Measurements from ENCODE around the gene SNTG2.

Gene SNTG2

GRCh38 chr2:925711-926110 is 24.9 kb upstream of the SNTG2 start:
- no peak for DNase-seq (ENCODE audit: low read depth)
- H3K4me3 ChIP-seq (ENCODE audit: control insufficient read depth, low read depth, low read length), result no peak overlapping the region
- TF ChIP-seq, protein P1, sequence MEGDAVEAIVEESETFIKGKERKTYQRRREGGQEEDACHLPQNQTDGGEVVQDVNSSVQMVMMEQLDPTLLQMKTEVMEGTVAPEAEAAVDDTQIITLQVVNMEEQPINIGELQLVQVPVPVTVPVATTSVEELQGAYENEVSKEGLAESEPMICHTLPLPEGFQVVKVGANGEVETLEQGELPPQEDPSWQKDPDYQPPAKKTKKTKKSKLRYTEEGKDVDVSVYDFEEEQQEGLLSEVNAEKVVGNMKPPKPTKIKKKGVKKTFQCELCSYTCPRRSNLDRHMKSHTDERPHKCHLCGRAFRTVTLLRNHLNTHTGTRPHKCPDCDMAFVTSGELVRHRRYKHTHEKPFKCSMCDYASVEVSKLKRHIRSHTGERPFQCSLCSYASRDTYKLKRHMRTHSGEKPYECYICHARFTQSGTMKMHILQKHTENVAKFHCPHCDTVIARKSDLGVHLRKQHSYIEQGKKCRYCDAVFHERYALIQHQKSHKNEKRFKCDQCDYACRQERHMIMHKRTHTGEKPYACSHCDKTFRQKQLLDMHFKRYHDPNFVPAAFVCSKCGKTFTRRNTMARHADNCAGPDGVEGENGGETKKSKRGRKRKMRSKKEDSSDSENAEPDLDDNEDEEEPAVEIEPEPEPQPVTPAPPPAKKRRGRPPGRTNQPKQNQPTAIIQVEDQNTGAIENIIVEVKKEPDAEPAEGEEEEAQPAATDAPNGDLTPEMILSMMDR (IDR thresholded peaks at IDR 0.05; ENCODE audit: control insufficient read depth, insufficient read depth, low read depth, low read length, missing control alignments), result no peak

DNA sequence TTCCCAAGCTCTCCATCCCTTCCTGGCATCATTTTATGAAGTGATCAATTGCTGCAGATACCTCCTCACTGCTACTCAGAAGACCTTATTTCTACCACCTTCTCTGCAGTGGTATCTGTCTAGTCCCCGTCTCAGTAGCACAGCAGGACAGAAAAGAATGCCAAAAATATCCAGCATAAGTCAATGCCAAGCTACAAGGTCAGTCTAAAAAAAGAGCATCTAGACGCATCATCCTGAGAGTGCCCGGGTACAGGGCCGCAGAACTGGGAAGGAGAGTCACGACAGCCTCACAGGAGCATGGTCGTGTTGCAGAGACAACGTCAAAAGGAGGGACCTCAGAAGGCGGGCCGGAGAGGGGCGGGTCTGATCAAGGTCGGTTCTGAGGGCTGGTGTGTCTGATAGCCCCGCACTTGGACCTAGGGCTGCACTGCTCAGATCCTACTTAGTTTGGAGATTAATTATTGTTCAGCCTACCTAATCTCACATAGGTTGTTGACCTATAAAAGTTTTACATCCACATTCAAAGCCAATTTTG is 24.3 kb upstream of the SNTG2 start:
- DNase-seq (ENCODE audit: low read depth), result no peak
- H3K4me3 ChIP-seq (ENCODE audit: control insufficient read depth, low read depth, low read length), result no peak overlapping the region
- TF ChIP-seq, protein P1 (IDR thresholded peaks at IDR 0.05; ENCODE audit: control insufficient read depth, insufficient read depth, low read depth, low read length, missing control alignments), result no peak

DNA sequence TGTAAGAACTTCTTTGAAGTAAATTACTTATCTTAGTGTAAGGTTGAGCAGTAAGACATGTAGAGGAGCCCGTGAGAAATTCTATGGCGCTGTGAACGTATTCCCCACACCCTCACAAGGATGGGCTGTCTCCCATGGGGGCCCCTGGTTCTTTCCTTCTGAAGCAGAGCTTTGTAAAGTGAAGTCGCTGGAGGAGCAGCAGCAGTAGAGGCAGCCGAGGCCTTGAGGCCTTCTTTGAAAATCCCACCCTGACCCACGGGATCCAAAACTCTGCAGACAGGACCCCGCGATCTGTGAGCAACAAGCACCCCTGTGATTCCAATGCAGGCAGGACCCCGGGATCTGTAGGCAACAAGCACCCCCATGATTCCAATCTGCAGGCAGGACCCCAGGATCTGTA is 23.8 kb upstream of the SNTG2 start:
- no peak for DNase-seq (ENCODE audit: low read depth)
- TF ChIP-seq, protein P1 (IDR thresholded peaks at IDR 0.05; ENCODE audit: control insufficient read depth, insufficient read depth, low read depth, low read length, missing control alignments), result no peak
- H3K4me3 ChIP-seq (ENCODE audit: control insufficient read depth, low read depth, low read length), result no peak overlapping the region

DNA sequence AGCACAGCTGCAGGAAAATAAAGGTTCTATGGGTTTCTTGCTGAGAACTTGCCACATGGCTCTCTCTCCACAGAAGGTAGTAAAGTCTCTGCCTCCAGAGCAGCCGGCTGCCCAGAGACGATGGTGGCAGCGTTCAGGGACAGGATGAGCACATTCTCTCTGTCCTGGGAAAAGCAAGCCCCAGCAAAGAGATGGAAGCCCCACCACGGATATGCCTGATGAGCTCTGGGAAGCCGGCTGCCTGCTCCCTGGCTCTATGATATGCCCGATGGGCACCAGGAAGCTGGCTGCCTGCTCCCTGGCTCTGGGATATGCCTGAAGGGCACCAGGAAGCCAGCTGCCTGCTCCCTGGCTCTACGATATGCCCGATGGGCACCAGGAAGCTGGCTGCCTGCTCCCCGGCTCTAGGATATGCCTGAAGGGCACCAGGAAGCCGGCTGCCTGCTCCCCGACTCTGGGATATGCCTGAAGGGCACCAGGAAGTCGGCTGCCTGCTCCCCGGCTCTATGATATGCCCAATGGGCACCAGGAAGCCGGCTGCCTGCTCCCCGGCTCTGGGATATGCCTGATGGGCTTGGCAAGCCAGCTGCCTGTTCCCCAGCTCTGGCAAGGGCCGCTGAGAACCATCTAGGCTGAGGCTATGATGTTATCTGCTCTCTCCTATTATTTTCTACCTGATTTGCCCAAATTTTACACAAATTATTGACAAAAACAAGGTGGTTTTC is 21.5 kb upstream of the SNTG2 start:
- DNase-seq (ENCODE audit: low read depth), result no peak
- H3K4me3 ChIP-seq (ENCODE audit: control insufficient read depth, low read depth, low read length), result no peak overlapping the region
- TF ChIP-seq, protein P1 (IDR thresholded peaks at IDR 0.05; ENCODE audit: control insufficient read depth, insufficient read depth, low read depth, low read length, missing control alignments), result no peak

DNA sequence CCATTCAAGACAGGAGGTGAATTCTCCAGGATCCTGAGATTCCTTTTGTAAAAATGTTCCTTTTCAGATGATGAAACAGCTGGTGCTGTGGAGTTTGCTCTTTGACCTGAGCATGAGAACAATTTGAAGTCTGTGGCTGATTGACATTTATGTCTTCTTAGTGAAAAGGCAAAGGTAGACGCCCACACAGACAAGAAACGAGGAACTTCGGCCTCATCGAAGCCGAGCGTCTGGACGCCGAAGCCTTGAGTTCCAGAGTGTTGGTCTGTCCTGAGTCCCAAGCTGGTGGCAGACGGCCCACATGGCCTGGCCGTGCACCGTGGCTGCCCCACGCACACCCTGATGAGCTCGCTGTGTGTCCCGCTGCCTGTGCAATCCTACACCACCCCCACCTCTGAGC is 20.7 kb upstream of the SNTG2 start:
- no peak for DNase-seq (ENCODE audit: low read depth)
- TF ChIP-seq, protein P1 (IDR thresholded peaks at IDR 0.05; ENCODE audit: control insufficient read depth, insufficient read depth, low read depth, low read length, missing control alignments), result no peak
- H3K4me3 ChIP-seq (ENCODE audit: control insufficient read depth, low read depth, low read length), result no peak overlapping the region

DNA sequence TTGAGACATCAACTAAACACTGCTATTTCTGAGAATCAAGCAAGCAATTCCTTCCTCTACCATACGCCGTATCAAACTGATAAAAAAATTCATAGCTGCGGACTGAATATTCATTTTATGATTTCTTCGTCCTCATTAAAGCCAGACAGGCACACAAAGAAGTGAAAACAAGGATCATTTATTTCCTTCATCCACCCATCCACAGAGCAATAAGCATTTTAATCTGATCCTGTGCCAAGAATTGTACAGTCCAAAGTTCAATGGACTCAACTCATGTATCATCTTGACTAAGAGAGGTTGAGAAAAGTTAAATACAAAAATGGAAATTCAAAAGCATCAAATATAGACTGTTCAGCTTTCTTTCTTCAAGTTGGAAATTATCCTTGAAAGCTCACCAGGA is 19.7 kb upstream of the SNTG2 start:
- no peak overlapping the region for H3K4me3 ChIP-seq (ENCODE audit: control insufficient read depth, low read depth, low read length)
- no peak for DNase-seq (ENCODE audit: low read depth)
- TF ChIP-seq, protein P1 (IDR thresholded peaks at IDR 0.05; ENCODE audit: control insufficient read depth, insufficient read depth, low read depth, low read length, missing control alignments), result no peak

Measured in AG09309 (cell line).